Fibroblast of mammary gland (primary cell): ENCODE results near the gene ABCG2.
A peak's percentile ranks its signal among the peaks of the same experiment; 100 is the strongest.
"Not testable (repeated sequence)": the region's sequence is repeated elsewhere in the genome, so short reads cannot be mapped to it uniquely, and the experiment has no call there.

Source experiments
- DNase-seq: peaks from one replicate; pipeline ENCODE4 v3.0.0-alpha.2; 2010; ENCODE audit warnings: low read depth
- H3K4me3 ChIP-seq: 2 replicates; pipeline ENCODE4 v1.5.1; 2011; ENCODE audit warnings: low read depth, mild to moderate bottlenecking, low read length, moderate library complexity; ENCODE audit not compliant: control insufficient read depth
- TF ChIP-seq, protein P1 (sequence below): conservative IDR thresholded peaks from 2 replicates; pipeline ENCODE4 v1.5.1; 2011; ENCODE audit warnings: low read depth, low read length, inconsistent platforms; ENCODE audit not compliant: control insufficient read depth, insufficient read depth

ABCG2 gene

DNA sequence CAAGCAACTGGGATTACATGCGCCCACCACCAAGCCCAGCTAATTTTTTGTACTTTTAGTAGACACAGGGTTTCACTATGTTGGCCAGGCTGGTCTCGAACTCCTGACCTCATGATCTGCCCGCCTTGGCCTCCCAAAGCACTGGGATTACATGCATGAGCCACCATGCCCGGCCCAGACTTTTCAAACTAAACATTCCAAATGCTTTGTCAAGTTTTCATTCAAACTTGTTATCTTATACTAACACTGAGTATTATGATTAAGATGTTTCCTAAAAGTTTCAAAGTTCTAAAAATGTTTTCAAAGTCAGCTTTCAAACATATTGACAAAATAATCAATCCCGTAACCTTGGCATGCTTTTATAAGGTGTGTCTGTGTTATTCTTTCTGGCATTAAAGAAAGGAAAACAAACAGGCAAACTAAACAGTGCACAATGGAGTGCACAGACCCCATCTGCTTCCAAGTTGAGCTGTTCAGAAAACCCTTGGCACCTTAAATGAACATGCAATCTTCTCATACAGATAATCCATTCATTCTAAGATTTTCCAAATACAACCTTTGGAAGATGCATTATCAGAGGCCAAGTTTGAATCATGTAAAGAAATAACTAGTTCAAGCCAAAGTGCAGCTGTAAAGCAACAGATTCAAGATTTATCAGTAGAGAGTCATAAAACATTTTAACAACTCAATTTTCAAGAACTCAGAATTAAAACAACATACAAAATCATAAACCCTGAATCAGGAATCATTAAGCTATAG is 49.1 kb downstream of the ABCG2 start:
- no peak overlapping the region for H3K4me3 ChIP-seq
- TF ChIP-seq, protein P1, sequence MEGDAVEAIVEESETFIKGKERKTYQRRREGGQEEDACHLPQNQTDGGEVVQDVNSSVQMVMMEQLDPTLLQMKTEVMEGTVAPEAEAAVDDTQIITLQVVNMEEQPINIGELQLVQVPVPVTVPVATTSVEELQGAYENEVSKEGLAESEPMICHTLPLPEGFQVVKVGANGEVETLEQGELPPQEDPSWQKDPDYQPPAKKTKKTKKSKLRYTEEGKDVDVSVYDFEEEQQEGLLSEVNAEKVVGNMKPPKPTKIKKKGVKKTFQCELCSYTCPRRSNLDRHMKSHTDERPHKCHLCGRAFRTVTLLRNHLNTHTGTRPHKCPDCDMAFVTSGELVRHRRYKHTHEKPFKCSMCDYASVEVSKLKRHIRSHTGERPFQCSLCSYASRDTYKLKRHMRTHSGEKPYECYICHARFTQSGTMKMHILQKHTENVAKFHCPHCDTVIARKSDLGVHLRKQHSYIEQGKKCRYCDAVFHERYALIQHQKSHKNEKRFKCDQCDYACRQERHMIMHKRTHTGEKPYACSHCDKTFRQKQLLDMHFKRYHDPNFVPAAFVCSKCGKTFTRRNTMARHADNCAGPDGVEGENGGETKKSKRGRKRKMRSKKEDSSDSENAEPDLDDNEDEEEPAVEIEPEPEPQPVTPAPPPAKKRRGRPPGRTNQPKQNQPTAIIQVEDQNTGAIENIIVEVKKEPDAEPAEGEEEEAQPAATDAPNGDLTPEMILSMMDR: no peak
- no peak for DNase-seq

- DNase-seq: no peak
- H3K4me3 ChIP-seq: no peak overlapping the region
- TF ChIP-seq, protein P1: no peak
These were observed 49.7 kb downstream of the ABCG2 start for GRCh38 chr4:88108747-88109122.

- DNase-seq, H3K4me3 ChIP-seq: not testable (repeated sequence)
These were observed 50.4 kb downstream of the ABCG2 start for GRCh38 chr4:88108108-88108465.

GRCh38 chr4:88107406-88108107 is 50.9 kb downstream of the ABCG2 start:
- TF ChIP-seq, protein P1: no peak
- H3K4me3 ChIP-seq: no peak overlapping the region
- peak; percentile 7 for DNase-seq

DNA sequence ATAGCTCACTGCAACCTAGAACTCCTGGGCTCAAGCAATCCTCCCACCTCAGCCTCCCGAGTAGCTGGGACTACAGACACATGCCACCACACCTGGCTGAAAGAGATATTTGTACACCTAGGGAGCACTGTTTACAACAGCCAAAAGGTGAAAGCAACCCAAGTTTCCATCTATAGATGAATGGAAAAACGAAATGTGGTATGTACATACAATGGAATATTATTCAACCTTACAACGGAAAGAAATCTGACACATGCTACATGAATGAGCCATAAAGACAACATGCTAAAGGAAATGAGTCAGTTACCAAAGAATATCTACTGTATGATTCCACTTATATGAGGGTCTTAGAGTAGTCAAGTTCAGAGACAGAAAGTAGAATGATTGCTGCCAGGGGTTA is 52.2 kb downstream of the ABCG2 start:
- DNase-seq: peak; percentile 46
- H3K4me3 ChIP-seq: no peak overlapping the region
- TF ChIP-seq, protein P1: no peak

DNA sequence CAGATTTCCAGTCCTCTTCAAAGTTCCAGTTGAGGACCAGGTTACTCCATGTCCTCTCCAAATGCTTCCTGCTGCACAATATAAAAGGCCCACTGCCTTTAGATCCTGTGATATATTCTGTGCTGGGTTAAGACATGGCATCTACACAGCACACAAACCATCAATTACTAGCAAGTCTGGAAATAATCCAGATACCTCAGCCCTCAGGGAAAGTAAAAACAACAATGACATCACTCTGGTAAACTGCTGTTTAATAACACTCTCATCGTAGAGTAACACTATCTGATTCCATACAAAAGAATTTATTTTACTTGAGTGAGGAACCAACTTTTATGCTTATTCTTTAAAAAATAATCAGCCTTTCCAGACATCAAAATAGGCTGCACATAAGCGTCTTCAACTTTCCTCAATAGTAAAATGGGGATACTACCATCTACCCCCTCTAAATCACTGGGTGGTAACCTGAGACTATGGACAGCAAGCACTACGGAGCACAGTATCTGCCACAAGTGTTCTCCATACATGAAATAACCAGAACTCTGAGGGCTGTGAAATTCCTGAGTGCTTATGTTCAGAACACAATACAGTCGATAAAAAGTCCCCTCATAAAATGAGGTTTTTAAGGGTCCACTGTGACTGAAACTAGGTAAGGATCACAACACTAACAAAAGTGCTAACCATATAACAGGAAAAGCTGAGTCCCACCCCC is 53.4 kb downstream of the ABCG2 start:
- TF ChIP-seq, protein P1: no peak
- H3K4me3 ChIP-seq: no peak overlapping the region
- peak; percentile 87 for DNase-seq

DNA sequence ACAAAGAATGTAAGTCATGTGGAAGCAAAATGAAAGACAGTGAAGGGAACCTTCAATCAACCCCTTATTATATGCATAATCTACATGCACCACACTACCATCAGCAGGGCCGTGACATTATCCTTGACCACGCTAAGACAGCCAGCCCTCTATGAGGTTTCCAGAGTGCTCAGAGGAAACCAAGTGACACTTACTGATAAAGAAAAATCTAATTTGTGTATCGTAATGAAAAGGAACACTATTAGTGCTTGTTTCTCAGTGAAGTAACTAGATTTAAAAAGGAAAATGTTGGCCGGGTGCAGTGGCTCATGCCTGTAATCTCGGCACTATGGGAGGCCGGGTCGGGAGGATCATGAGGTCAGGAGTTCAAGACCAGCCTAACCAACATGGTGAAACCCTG is 56.4 kb downstream of the ABCG2 start:
- no peak for DNase-seq
- TF ChIP-seq, protein P1: no peak
- no peak overlapping the region for H3K4me3 ChIP-seq
